Measurements from ENCODE around the gene PIK3R2. TPM values are rescaled to one million over a fixed set of nuclear protein-coding genes. Genes with fewer than 3 reads are reported as not detected.

The PIK3R2 gene
- total RNA-seq, 2 experiments from 2014 or later, result 3.2 to 20.5 TPM

DNA sequence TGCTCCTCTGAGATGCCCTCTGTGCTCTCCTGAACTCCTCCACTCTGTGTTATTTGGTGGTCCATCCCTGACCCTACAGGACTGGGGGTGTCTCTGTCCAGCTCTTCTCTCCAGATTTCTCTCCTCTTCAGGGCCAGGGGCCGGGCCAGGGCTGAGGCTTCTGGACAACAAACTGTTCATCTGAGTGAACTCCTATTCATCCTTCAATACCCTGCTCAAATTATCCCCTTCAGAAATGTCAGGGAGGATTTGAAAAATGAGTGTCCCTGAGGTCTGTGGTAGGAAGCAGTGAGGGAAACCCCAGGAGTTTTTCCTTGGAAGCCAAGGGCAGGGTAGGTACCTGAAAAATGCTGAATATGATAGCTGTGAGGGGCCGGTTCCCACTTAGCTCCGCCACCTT is 65.6 kb downstream of the PIK3R2 start:
- Histone ChIP-seq H3K79me2 (ENCODE audit: insufficient read depth, low read depth, low read length) (no peaks in the 10 kb centered on the region), H2AFZ (ENCODE audit: low read length) (no peak overlapping the region), H3K9me2 (ENCODE audit: insufficient read depth, low read length) (no peaks in the 10 kb centered on the region), H3K36me3 (ENCODE audit: insufficient read depth, low read length) (no peaks in the 10 kb centered on the region), H3K4me1 (ENCODE audit: insufficient read depth, low read length, poor library complexity, severe bottlenecking) (no peaks in the 10 kb centered on the region), H3K9me3 (ENCODE audit: low read length) (no peaks in the 10 kb centered on the region), H3K4me3 (ENCODE audit: low read depth, low read length, poor library complexity, severe bottlenecking) (no peak overlapping the region), H4K20me1 (ENCODE audit: insufficient read depth, low read length) (no peaks in the 10 kb centered on the region), H3K4me2 (ENCODE audit: low read length) (no peak overlapping the region), H3K27ac (ENCODE audit: low read depth, low read length, poor library complexity, severe bottlenecking) (no peak overlapping the region)
- TF ChIP-seq EZH2phosphoT487 (IDR thresholded peaks at IDR 0.05; ENCODE audit: borderline replicate concordance, low read depth, low read length), result no peak
- TF ChIP-seq, protein P1, sequence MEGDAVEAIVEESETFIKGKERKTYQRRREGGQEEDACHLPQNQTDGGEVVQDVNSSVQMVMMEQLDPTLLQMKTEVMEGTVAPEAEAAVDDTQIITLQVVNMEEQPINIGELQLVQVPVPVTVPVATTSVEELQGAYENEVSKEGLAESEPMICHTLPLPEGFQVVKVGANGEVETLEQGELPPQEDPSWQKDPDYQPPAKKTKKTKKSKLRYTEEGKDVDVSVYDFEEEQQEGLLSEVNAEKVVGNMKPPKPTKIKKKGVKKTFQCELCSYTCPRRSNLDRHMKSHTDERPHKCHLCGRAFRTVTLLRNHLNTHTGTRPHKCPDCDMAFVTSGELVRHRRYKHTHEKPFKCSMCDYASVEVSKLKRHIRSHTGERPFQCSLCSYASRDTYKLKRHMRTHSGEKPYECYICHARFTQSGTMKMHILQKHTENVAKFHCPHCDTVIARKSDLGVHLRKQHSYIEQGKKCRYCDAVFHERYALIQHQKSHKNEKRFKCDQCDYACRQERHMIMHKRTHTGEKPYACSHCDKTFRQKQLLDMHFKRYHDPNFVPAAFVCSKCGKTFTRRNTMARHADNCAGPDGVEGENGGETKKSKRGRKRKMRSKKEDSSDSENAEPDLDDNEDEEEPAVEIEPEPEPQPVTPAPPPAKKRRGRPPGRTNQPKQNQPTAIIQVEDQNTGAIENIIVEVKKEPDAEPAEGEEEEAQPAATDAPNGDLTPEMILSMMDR (conservative IDR thresholded peaks at IDR 0.05; ENCODE audit: low read length), result no peak
- intact Hi-C loops (cut with micrococcal nuclease; ENCODE audit: unreplicated experiment), result no loop called here
- BruUV-seq (replicated peaks), result no TSS peak
- no peak for DNase-seq (ENCODE audit: low spot score)
- ChIA-PET CTCF (ENCODE audit: unreplicated experiment) (no interaction called here), POLR2A (interaction anchor here (0.7 kb wide), 1 partner anchor 531 kb away, joined by 3 read pairs; no protein-coding TSS in a partner anchor)

Small RNA genes lying within 50 kb of the gene (small RNA-seq; reads per million reads assigned to genes)
- not detected for gene IFI30

Other genes with a start within 250 kb of the PIK3R2 start
- 57.5 and 68.2 TPM in 2 replicates for gene CCDC124, start 220.1 kb upstream of the PIK3R2 start, total RNA-seq (2014; rRNA removed; shearing (Covaris generic))
- gene CCDC124, start 220.1 kb upstream of the PIK3R2 start, total RNA-seq (2022), result 86.8 and 106 TPM in 2 replicates
- 0.51 and 1.1 TPM in 2 replicates for gene KCNN1, start 186.1 kb upstream of the PIK3R2 start, total RNA-seq (2014; rRNA removed; shearing (Covaris generic))
- 0.57 and 0.61 TPM in 2 replicates for gene KCNN1, start 186.1 kb upstream of the PIK3R2 start, total RNA-seq (2022)
- gene ARRDC2, start 145.0 kb upstream of the PIK3R2 start, total RNA-seq (2014; rRNA removed; shearing (Covaris generic)), result 27.3 and 30.7 TPM in 2 replicates
- 30.6 and 30.7 TPM in 2 replicates for gene ARRDC2, start 145.0 kb upstream of the PIK3R2 start, total RNA-seq (2022)
- 6.0 and 7.7 TPM in 2 replicates for gene IL12RB1, start 66.2 kb upstream of the PIK3R2 start, total RNA-seq (2014; rRNA removed; shearing (Covaris generic))
- gene IL12RB1, start 66.2 kb upstream of the PIK3R2 start, total RNA-seq (2022), result 26.0 and 41.7 TPM in 2 replicates
- 14.3 and 14.8 TPM in 2 replicates for gene MAST3, start 55.4 kb upstream of the PIK3R2 start, total RNA-seq (2014; rRNA removed; shearing (Covaris generic))
- gene MAST3, start 55.4 kb upstream of the PIK3R2 start, total RNA-seq (2022), result 31.0 and 31.4 TPM in 2 replicates
- 141 and 195 TPM in 2 replicates for gene IFI30, start 20.6 kb downstream of the PIK3R2 start, total RNA-seq (2014; rRNA removed; shearing (Covaris generic))
- 117 and 170 TPM in 2 replicates for gene IFI30, start 20.6 kb downstream of the PIK3R2 start, total RNA-seq (2022)
- 21.9 and 23.7 TPM in 2 replicates for gene MPV17L2, start 40.1 kb downstream of the PIK3R2 start, total RNA-seq (2014; rRNA removed; shearing (Covaris generic))
- gene MPV17L2, start 40.1 kb downstream of the PIK3R2 start, total RNA-seq (2022), result 18.1 and 22.6 TPM in 2 replicates
- 2.9 and 4.9 TPM in 2 replicates for gene RAB3A, start 50.9 kb downstream of the PIK3R2 start, total RNA-seq (2014; rRNA removed; shearing (Covaris generic))
- gene RAB3A, start 50.9 kb downstream of the PIK3R2 start, total RNA-seq (2022), result 6.9 and 8.6 TPM in 2 replicates
- not detected in 2 replicates for gene PDE4C, start 73.3 kb downstream of the PIK3R2 start, total RNA-seq (2014; rRNA removed; shearing (Covaris generic))
- gene PDE4C, start 73.3 kb downstream of the PIK3R2 start, total RNA-seq (2022), result 0.77 and 1.4 TPM in 2 replicates
- 0.38 and 3.7 TPM in 2 replicates for gene IQCN, start 121.3 kb downstream of the PIK3R2 start, total RNA-seq (2014; rRNA removed; shearing (Covaris generic))
- 1.1 and 2.6 TPM in 2 replicates for gene IQCN, start 121.3 kb downstream of the PIK3R2 start, total RNA-seq (2022)
- 138 and 144 TPM in 2 replicates for gene JUND, start 128.5 kb downstream of the PIK3R2 start, total RNA-seq (2014; rRNA removed; shearing (Covaris generic))
- gene JUND, start 128.5 kb downstream of the PIK3R2 start, total RNA-seq (2022), result 79.0 and 92.6 TPM in 2 replicates
- 451 and 482 TPM in 2 replicates for gene LSM4, start 169.9 kb downstream of the PIK3R2 start, total RNA-seq (2014; rRNA removed; shearing (Covaris generic))
- 232 and 252 TPM in 2 replicates for gene LSM4, start 169.9 kb downstream of the PIK3R2 start, total RNA-seq (2022)
- 15.2 and 18.9 TPM in 2 replicates for gene PGPEP1, start 187.4 kb downstream of the PIK3R2 start, total RNA-seq (2014; rRNA removed; shearing (Covaris generic))
- 44.1 and 54.5 TPM in 2 replicates for gene PGPEP1, start 187.4 kb downstream of the PIK3R2 start, total RNA-seq (2022)
- 0.80 TPM in 1 of 2 replicates, not detected in the other for gene GDF15, start 233.0 kb downstream of the PIK3R2 start, total RNA-seq (2014; rRNA removed; shearing (Covaris generic))
- not detected in 2 replicates for gene GDF15, start 233.0 kb downstream of the PIK3R2 start, total RNA-seq (2022)
- gene LRRC25, start 244.5 kb downstream of the PIK3R2 start, total RNA-seq (2014; rRNA removed; shearing (Covaris generic)), result 0.49 and 0.98 TPM in 2 replicates
- gene LRRC25, start 244.5 kb downstream of the PIK3R2 start, total RNA-seq (2022), result 3.2 and 4.1 TPM in 2 replicates

All from OCI-LY7 (cell line).